ELR (cell line): ENCODE data around the gene CTNNA1.

Experiments
- DNase-seq: peaks from one replicate; pipeline ENCODE4 v3.0.0-alpha.2; 2015; ENCODE audit warnings: low read depth

Gene CTNNA1

DNA sequence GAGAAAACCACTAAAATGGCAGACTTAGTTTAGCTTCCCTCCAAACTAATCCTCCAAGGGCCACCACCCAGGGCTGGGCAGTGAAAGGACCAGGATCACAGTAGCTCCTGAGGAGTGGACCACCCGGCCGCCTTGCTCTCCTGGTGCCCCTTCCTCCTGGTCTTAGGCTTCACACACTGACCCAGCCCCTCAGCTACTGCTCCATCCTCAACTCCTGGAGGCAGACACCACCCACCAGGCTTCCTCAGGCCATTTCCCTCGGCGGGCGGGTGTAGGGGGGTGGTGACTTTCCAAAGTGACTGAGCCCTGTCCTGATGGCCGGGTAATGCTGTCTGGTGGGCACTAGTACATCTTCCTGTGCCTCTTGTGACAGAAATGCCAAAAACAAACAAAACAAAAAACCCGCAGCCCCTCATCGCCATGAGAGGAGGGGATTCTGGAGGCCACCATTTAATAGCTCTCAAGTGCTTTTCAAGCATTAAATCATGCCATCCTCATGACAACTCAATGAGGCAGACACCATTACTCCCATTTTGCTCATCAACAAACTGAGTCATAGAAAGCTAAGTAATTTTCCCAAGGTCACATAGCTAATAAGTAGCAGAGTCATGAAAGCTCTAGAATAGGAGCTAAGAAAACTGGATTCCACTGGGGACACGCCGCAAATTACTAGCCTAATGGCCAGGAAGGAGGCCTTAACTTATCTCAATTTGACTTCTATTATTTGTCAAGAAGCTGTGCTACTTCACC is 213.2 kb downstream of the CTNNA1 start:
- DNase-seq: peak; percentile 35

DNA sequence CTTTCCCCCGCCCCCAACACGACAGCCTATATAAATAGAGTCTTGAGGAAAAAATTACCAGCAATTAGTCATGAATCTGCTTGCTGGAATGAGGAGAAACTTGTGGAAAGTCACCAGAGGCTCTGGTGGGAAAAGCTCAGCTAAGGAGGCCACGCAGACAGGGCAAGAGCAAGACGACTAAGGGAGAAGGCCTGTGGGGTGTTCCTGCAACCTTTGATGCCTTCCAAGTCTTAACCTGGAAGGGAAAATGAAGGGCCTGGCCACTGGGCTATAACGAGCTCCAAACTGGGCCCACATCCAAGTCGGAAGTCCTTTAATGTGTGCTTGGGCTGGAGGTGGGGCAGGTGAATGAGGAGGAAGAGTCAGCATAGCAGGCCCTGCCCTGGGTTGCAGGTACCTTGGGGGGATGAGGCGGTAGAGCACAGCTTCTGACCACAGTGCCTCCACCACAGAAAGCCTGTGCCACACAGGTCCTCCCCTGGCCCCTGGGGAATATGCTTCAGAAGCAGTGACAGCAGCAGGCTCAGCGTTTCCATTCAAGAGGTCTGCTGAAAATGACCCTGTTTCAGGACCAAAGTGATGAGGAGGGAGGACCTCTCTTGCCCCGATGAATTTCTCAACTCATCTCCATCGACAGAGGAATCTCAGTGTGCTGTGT is 214.7 kb downstream of the CTNNA1 start:
- no peak for DNase-seq

DNA sequence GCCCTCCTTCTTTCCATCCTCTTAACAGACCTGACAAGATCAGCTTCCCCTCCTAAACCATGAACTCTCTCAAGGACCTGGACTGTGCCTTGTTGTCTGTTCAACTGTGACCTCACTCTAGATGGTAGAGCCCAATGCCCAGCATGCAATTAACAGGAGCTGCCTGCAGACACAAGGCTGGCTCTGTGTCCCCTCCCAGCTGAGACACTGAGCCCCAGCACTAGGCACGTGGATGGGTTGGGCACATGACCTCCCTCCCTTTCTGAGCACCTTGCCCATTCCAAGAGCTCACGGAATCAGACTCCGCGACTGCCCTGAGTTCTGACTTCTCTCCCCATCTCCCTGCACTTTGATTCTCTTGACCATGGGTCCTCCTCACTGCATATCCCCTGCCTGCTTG is 215.4 kb downstream of the CTNNA1 start:
- no peak for DNase-seq

DNA sequence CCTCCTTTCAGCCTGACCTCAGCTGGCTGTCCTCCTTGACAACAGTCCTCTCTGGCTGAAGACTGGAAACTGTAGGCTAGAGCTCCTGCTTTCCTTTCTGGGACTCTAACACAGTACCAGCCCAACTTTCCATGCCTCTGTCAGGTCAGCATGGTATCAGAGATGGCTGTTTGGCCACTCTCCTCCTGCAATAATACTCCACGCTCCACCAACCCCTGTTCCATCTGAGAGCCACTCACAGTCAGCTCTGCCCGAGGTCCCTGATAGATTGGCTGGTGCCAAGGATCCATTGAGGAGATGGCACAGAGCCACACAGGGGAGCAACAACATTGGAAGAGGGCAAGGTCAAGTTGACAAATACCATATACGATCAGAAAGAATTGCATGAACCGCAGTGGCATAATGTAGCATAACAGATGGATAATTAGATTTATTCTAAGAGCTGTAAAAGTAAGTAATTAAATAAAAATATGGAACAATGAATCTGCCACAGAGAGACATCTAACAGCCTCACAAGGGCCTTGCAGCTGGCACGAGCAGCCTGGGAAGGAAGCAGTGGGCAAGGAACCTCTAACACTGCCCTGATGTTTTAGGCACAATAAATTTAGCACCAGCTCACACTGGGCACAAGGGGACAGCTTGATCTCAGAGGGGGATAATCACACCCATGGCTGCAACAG is 216.2 kb downstream of the CTNNA1 start:
- DNase-seq: no peak

DNA sequence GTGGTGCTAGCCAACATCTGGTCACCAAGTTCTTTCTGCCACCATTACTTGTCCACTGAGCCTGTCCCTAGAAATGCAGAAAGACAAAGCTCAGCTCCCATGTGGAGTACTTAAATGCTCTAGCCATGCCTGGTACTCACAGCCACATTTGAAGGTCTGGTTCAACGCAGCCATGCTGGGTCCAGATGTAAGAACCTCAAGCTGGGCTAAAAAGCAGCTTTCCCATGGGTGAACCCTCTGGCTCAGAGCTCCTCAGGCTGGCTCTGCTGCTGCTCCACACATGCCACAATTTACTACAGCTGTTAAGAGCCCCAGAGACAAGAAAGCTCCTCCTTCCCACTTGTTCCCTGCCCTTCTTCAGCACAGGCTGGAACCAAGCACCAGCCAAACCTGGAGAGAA is 219.0 kb downstream of the CTNNA1 start:
- no peak for DNase-seq

DNA sequence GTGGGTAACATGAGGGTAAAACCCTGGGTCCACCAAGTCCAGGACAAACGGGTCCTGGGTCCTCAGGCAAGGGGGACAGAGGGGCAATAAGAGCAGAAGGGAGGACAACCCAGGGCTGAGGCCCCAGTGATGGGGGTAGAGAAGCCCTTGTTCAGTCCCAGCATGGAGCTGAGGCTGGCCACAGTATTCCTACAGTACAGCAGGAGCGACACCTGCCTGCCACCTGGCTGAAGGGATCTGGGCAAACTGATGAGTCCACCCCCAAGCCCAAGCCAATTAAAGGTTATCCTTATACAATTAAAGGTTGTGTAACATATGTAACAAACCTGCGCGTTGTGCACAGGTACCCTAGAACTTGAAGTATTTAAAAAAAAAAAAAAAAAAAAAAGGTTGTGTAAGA is 219.6 kb downstream of the CTNNA1 start:
- DNase-seq: no peak

DNA sequence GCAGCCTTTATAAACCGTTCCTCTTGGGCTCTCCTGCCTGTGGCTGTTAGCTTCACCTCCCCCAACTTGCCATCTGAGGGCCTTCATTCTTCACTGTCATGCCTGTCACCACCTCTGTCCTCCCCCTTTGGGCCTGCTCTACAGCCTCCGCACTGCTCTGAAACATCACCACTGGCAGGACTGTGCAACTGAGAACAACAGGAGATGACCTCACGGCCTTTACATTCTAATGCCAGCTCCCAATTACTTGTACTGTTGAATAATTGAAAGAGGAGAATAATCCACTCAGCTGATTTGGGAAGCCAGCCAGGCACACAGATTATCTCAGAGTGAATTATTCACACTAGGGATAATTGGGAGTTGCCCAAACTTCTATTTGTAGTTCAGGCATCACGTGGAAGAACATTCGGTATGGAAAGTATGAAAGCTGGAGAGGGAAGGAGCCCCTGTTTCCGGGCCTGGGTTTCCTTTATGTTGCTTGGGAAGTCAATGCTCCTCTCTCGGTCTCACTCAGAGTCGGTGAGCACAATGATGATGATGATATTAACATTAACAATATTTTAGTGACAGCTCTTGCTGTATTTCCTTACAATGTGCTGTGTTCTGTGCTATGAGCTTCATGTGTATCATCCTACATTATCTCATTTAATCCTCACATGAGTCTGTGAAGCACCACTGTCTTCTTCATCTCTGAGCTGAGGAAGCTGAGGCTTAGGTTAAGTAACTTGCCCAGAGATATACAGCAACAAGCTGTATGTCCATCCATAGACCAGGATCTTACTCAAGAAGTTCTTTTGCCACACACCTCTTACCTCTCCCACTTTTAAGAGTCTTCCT is 221.2 kb downstream of the CTNNA1 start:
- DNase-seq: no peak

DNA sequence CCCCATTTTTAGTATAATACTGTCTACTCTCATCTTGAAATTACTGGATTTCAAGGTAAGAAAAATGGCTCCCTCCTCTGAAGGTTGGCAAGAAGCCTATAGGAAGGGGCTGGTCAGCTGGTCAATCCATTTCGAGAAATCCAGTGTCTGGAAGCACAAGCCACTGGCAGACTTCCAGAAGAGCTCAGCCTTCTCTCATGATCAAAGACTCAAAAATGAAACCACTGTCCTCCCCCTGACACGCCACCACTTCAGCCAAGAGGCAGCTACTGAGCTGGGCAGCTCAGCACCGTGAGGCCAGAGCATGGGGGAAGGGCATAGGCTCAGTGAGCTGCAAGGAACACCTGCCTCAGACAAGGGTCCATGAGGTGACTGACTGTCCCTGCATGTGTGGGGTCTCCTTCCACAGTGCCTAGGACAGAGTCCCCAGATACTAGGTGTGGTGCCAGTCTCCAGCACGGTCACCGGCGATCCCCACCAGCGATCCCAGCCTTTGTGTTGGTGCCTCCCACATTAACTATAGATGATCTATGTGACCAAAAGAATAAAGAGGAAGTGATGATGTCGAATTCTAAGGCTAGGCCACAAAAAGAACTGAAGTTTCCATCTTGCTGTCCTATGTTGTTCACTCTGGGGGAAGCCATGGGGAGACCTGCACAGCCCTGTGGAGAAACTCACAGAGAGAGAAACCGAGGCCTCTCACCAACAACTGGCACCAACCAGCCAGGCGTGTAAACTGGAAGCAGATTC is 222.0 kb downstream of the CTNNA1 start:
- peak; percentile 28 for DNase-seq

DNA sequence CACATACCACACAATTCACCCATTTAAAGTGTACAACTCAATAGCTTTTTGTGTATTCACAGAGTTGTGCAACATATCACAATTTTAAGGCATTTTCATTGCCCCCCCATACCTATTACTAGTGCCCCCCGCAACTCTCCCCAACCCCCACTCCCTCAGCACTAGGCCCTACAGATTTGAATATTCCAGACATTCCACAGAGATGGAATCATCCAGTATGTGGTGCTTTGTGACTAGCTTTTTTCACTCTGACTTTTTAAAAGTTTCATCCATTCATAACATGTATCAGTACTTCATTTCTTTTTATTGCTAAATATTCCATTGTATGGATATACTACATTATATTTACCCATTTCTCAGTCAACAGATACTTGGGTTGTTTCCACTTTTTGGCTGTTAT is 224.9 kb downstream of the CTNNA1 start:
- DNase-seq: peak; percentile 52

DNA sequence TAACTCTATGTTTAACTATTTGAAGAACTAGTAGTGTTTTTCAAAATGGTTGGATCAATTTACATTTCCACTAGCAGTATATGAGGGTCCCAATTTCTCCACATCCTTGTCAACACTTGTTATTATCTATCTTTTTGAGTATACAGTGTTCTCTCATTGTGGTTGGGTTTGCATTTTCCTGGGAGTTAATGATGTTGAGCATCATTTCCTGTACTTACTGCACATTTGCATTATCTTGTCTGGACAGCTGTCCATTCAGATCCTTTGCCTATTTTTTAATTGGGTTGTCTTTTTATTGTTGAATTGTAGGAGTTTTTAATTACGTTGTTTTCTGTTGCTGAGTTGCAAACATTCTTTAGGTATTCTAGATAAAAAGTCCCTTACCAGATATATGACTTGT is 225.4 kb downstream of the CTNNA1 start:
- no peak for DNase-seq

DNA sequence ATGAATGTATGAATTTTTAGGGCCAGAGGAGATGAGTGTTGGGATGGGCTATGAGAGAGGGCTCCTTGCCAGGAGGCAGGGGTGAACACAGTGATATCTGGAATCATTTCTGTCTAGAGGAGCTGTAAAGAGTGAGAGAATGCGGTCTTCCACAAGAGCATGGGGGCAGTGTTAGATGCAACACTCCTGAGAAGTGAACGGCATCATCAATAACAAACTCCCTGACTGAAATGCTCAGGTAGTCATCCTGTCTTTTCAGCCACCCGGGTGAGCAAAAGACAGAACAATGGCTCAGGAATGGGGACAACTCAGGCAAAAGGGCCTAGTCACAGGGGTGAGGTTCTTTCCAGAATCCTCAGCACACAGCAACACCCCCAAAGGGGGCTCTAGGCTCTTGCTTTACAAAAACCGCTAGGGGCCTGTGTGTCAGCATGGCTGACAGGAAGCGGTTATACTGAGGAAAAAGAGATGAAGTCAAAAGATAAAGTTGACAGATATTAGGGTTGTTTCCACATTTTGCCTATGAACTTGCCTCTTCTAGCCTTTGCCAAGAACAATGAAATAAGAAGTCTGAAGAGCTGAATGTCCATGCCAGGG is 226.6 kb downstream of the CTNNA1 start:
- DNase-seq: no peak

DNA sequence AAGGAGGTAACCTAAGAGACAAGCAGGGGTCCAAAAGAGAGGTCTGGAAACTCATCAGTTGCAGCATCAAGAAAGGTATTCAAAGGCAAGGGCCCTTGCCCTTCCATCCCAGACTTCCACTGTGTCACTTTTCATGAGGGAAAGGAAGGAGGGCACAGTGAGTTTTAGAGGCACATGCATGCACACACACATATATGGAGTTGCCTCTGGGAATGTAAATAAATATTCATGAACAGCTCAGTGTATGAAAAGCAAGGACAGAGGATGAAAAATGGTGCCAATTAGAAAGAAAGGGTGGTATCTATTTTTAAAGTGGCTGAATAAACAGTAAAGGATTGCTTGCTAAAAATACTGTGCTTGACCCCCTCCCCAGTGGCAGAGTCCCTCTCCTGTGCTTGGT is 227.2 kb downstream of the CTNNA1 start:
- no peak for DNase-seq

DNA sequence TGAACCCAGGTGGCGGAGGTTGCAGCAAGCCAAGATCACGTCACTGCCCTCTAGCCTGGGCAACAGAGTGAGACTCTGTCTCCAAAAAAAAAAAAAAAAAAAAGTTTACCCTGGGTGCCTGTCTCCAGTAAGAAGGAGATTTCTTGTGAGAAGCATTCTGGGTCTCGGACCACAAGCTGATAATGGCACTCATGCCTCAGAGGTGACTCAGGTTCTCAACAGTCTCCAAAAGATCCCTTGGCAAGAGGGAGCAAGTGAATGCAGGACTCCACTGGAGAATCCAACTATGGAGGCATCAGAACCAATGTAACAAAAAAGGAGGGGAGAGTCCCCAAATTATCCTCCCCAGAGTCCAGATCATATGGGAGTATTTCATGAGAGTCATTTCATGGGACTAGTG is 227.9 kb downstream of the CTNNA1 start:
- DNase-seq: peak; percentile 56

DNA sequence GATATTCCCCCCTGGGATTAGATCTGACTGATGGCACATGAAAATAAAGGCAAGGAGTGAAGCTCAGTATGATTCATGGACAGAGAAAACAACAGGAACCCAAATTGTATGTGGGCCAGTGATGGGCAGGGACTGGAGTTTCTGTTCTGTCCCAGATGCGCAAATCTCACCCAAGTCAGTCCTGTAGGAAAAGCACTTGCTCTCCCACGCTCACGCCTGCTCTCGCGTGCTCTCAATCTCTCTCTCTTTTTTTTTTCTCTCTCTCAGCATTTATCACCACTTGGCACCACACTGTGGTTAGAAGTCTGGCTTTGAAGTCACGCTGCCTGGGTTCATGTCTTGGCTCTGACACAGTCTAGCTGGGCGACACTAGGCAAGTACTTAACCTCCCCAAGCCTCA is 228.4 kb downstream of the CTNNA1 start:
- no peak for DNase-seq

DNA sequence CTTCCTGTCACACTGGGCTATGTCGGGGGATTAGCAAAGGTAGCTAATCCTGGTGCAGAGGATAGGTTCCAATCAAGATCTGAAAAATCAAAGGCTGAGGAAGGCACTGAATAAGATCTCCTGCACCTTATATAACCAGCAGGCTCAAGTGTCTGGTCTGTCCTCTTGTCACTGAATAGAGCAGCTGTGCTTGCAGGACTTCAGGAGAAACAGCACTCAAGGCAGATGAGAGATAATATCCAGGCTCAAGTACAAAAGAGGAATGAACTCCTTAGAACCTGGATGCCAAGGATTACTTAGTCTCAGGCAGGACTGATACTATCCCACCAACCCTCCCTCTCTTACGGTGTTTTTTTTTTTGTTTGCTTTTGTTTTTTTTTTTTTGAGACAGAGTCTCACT is 230.8 kb downstream of the CTNNA1 start:
- DNase-seq: no peak
